Thyroid gland (tissue), 4 donors: ENCODE data around the gene ARL6. TPM values are rescaled to one million over a fixed set of nuclear protein-coding genes. Genes with fewer than 3 reads are reported as not detected.

ENCODE experiments used
- DNase-seq, 2 donors: peaks; one replicate each; pipeline ENCODE4 v3.0.0-alpha.2; 2019
- H3K27ac ChIP-seq, 3 donors: fragments of 200-600 bp; sonication (generic); 1 replicate in 2 of 3; 2 replicates in 1 of 3; pipeline ENCODE4 v1.5.1; 2016 to 2019; ENCODE audit warnings: mild to moderate bottlenecking in 1 of 3, moderate library complexity in 1 of 3
- H3K27me3 ChIP-seq: fragments of 200-600 bp; sonication (generic); one replicate; pipeline ENCODE4 v1.5.1; 2019
- H3K36me3 ChIP-seq, 2 donors: fragments of 200-600 bp; sonication (generic); one replicate each; pipeline ENCODE4 v1.5.1; 2016 to 2019
- H3K4me1 ChIP-seq, 2 donors: fragments of 200-600 bp; sonication (generic); one replicate each; pipeline ENCODE4 v1.5.1; 2017 to 2019
- H3K4me3 ChIP-seq, 3 donors: fragments of 200-600 bp; sonication (generic); replicated peaks in 1 of 3; 1 replicate in 2 of 3; 2 replicates in 1 of 3; pipeline ENCODE4 v1.5.1; 2016; ENCODE audit warnings: mild to moderate bottlenecking in 1 of 3
- H3K9me3 ChIP-seq: fragments of 200-600 bp; sonication (generic); one replicate; pipeline ENCODE4 v1.5.1; 2017
- CTCF ChIP-seq, 6 experiments: fragments of 200-600 bp in 3 of 6; fragments of 450-650 bp in 3 of 6; sonication (generic) in 3 of 6; IDR thresholded peaks; one replicate each; pipeline ENCODE4 v1.5.1; 2016 to 2019; ENCODE audit warnings: antibody characterized with exemption in 6 of 6, mild to moderate bottlenecking in 2 of 6, inconsistent platforms in 1 of 6, moderate library complexity in 1 of 6
- POLR2A ChIP-seq, 2 donors: fragments of 450-650 bp; IDR thresholded peaks; one replicate each; pipeline ENCODE4 v1.6.1; 2017; ENCODE audit warnings: antibody characterized with exemption in 2 of 2, mild to moderate bottlenecking in 2 of 2, moderate library complexity in 1 of 2
- WGBS, 2 donors: methylation state at CpG; one replicate each; pipeline ENCODE4 v1.1.5; 2017; 5-methylcytosine and 5-hydroxymethylcytosine counted together
- intact Hi-C: fragments of 100-400 bp; cut with DNase I; formaldehyde crosslinking; loops from one replicate; pipeline ENCODE4 v1.15.1; 2023
- total RNA-seq, 4 donors: library from RNA; depleted of rRNA; stranded (reverse); fragments of >200 nt; gene quantifications; one replicate each; pipeline ENCODE4 v1.2.3, GENCODE V29; 2016

ARL6 gene
- total RNA-seq, 4 donors from 2014 or later, result 6.9 to 15.5 (median 12.4) TPM

DNA sequence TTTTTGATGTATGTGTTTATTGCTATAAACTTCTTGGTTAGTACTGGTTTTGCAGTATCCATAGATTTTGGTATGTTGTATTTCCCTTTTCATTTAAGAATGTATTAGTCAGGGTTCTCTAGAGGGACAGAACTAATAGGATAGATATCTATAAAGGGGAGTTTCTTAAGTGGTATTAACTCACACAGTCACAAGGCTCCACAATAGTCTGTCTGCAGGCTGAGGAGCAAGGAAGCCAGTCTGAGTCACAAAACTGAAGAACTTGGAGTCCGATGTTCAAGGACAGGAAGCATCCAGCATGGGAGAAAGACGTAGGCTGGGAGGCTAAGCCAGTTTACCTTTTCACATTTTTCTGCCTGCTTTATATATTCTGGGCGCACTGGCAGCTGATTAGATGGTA is 8.4 kb downstream of the ARL6 start:
- H3K4me1 ChIP-seq, result peaks cover 0 to 3% of the 10 kb centered on the region in 2 donors
- TF ChIP-seq POLR2A (IDR thresholded peaks at IDR 0.05), result no peak
- no peak for TF ChIP-seq CTCF (IDR thresholded peaks at IDR 0.05)
- no peaks in the 10 kb centered on the region for H3K9me3 ChIP-seq
- no peak overlapping the region for H3K27ac ChIP-seq
- no peak for DNase-seq
- no peak overlapping the region for H3K4me3 ChIP-seq
- no peaks in the 10 kb centered on the region for H3K36me3 ChIP-seq
- no peaks in the 10 kb centered on the region for H3K27me3 ChIP-seq
- 90 to 97% methylated on average over 3 of the region's 3 CpGs for WGBS, 2 donors
- intact Hi-C loops, result no loop called here

DNA sequence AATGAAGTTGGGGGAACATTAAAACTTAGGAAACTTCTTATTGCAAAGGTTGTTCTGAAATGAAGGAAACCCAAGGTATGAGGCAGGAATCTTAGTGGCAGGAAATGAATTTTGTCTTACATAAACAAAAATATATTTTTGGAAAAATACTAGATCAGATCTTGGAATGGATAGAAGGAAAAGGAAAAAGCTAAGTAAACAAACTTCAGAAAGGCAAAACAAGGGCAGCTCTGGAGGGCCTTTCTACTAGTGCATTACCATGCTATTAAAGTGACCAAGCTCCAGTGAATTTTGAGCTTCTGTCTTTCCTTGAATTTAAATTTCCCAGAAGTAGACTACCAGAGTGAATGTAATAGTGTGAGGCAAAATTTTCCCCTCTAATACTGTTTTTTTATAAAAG is 13.6 kb downstream of the ARL6 start:
- peak in 1 of 2 donors; percentile 3 for DNase-seq
- no peaks in the 10 kb centered on the region for H3K9me3 ChIP-seq
- H3K4me3 ChIP-seq, result no peak overlapping the region
- no peaks in the 10 kb centered on the region for H3K36me3 ChIP-seq
- intact Hi-C loops, result no loop called here
- H3K27me3 ChIP-seq, result no peaks in the 10 kb centered on the region
- peak overlapping the region in 1 of 3 donors; percentile 12 for H3K27ac ChIP-seq
- TF ChIP-seq CTCF (IDR thresholded peaks at IDR 0.05), result no peak
- no peak for TF ChIP-seq POLR2A (IDR thresholded peaks at IDR 0.05)
- H3K4me1 ChIP-seq, result peaks cover 5 to 12% of the 10 kb centered on the region in 2 donors

- DNase-seq, result no peak
- H3K27ac ChIP-seq, result no peak overlapping the region
- H3K4me1 ChIP-seq, result no peaks in the 10 kb centered on the region
- H3K4me3 ChIP-seq, result no peak overlapping the region
- intact Hi-C loops, result loop anchor here (5.0 kb wide), 1 partner anchor 229 kb away; no protein-coding TSS in a partner anchor
- TF ChIP-seq CTCF (IDR thresholded peaks at IDR 0.05) (peak; percentile 65 to 96 (median 78)), POLR2A (IDR thresholded peaks at IDR 0.05) (no peak)
- peaks cover 0 to 4% of the 10 kb centered on the region in 2 donors for H3K36me3 ChIP-seq
- H3K27me3 ChIP-seq, result no peaks in the 10 kb centered on the region
- no peaks in the 10 kb centered on the region for H3K9me3 ChIP-seq
These were observed 29.0 kb downstream of the ARL6 start for GRCh38 chr3:97793420-97794019.

- no peak overlapping the region for H3K27ac ChIP-seq
- H3K36me3 ChIP-seq, result peaks cover 0 to 4% of the 10 kb centered on the region in 2 donors
- 94 to 98% methylated on average over 4 of the region's 4 CpGs for WGBS, 2 donors
- TF ChIP-seq POLR2A (IDR thresholded peaks at IDR 0.05) (no peak), CTCF (IDR thresholded peaks at IDR 0.05) (no peak)
- H3K9me3 ChIP-seq, result no peaks in the 10 kb centered on the region
- intact Hi-C loops, result no loop called here
- H3K4me1 ChIP-seq, result no peaks in the 10 kb centered on the region
- no peaks in the 10 kb centered on the region for H3K27me3 ChIP-seq
- no peak overlapping the region for H3K4me3 ChIP-seq
- DNase-seq, result no peak
These were observed 31.4 kb downstream of the ARL6 start for GRCh38 chr3:97795951-97796350.

DNA sequence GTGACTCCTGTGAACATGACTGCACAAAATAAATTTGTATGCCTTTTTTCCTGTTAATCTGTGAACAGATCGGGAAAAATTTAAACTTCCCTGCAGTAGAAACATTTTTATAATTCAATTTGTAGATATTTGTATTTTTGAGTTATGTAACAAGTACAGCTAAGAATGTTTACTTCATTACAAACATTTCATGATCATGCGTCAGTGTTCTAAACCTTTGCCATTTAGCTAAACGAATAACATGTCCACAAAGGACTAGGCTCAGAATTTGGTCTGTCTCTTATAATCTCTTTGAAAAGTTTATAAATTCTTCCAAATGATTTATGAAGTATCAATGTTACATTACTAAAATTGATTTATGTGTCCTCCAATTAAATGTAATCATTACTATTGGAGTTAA is 39.9 kb downstream of the ARL6 start:
- H3K27me3 ChIP-seq, result no peaks in the 10 kb centered on the region
- TF ChIP-seq CTCF (IDR thresholded peaks at IDR 0.05), result no peak
- TF ChIP-seq POLR2A (IDR thresholded peaks at IDR 0.05), result no peak
- WGBS, 2 donors, result 92 to 97% methylated on average over 3 of the region's 3 CpGs

More for the DNA sequence above, 39.9 kb downstream of the ARL6 start:
- Histone ChIP-seq H3K4me1 (no peaks in the 10 kb centered on the region), H3K4me3 (no peak overlapping the region), H3K9me3 (no peaks in the 10 kb centered on the region), H3K27ac (no peak overlapping the region), H3K36me3 (no peaks in the 10 kb centered on the region)
- DNase-seq, result no peak
- intact Hi-C loops, result no loop called here
